CD4-positive, CD25-positive, alpha-beta regulatory T cell (primary cell): ENCODE results near the gene PTGFRN. TPM values are rescaled to one million over a fixed set of nuclear protein-coding genes. Genes with fewer than 3 reads are reported as not detected.
A peak's percentile ranks its signal among the peaks of the same experiment; 100 is the strongest.

ENCODE experiments used
- ATAC-seq, 2 donors: fragments of 150-1000 bp; cut with Tn5 transposase; one replicate each; pipeline ENCODE4 v1.10.0; 2021; ENCODE audit warnings: low read depth in 2 of 2, moderate number of reproducible peaks in 2 of 2, moderate library complexity in 1 of 2
- DNase-seq, 3 donors: peaks; one replicate each; pipeline versions ENCODE4 v3.0.0 to v3.0.0-alpha.2; 2012 to 2022; ENCODE audit warnings: mixed read lengths in 1 of 3
- H3K27ac ChIP-seq: one replicate; pipeline ENCODE4 v1.7.0; 2013; ENCODE audit warnings: mild to moderate bottlenecking, low read length; ENCODE audit not compliant: insufficient read depth, poor library complexity, severe bottlenecking
- H3K27me3 ChIP-seq: one replicate; pipeline ENCODE4 v1.7.0; 2013; ENCODE audit warnings: low read length; ENCODE audit not compliant: control insufficient read depth, insufficient read depth
- H3K36me3 ChIP-seq: one replicate; pipeline ENCODE4 v1.7.0; 2013; ENCODE audit warnings: mild to moderate bottlenecking, low read length, moderate library complexity; ENCODE audit not compliant: control insufficient read depth, insufficient read depth
- H3K4me1 ChIP-seq: 2 replicates; pipeline ENCODE4 v1.7.0; 2013; ENCODE audit warnings: mild to moderate bottlenecking, low read length; ENCODE audit not compliant: insufficient read depth, control insufficient read depth, poor library complexity, severe bottlenecking
- H3K4me3 ChIP-seq: one replicate; pipeline ENCODE4 v1.7.0; 2013; ENCODE audit warnings: low read depth, mild to moderate bottlenecking, low read length, moderate library complexity
- H3K9me3 ChIP-seq, 2 experiments: 1 replicate in 1 of 2; 2 replicates in 1 of 2; pipeline ENCODE4 v1.7.0; 2013; ENCODE audit warnings: low read length in 2 of 2, mild to moderate bottlenecking in 1 of 2, moderate library complexity in 1 of 2; ENCODE audit not compliant: control insufficient read depth in 2 of 2
- H3K27ac Mint-ChIP-seq, 3 donors: one replicate each; pipeline ENCODE4 v1.8.0; 2020 to 2022; ENCODE audit warnings: mild to moderate bottlenecking in 3 of 3, mixed read lengths in 3 of 3, moderate library complexity in 2 of 3
- H3K27me3 Mint-ChIP-seq: one replicate; pipeline ENCODE4 v1.8.0; 2022; ENCODE audit warnings: mild to moderate bottlenecking, mixed read lengths
- H3K36me3 Mint-ChIP-seq: one replicate; pipeline ENCODE4 v1.8.0; 2020; ENCODE audit warnings: mixed read lengths
- H3K4me1 Mint-ChIP-seq, 4 donors: one replicate each; pipeline ENCODE4 v1.8.0; 2020 to 2022; ENCODE audit warnings: mixed read lengths in 4 of 4, mild to moderate bottlenecking in 1 of 4
- H3K4me3 Mint-ChIP-seq, 4 donors: one replicate each; pipeline ENCODE4 v1.8.0; 2020 to 2022; ENCODE audit warnings: mild to moderate bottlenecking in 4 of 4, mixed read lengths in 4 of 4, moderate library complexity in 3 of 4
- H3K9me3 Mint-ChIP-seq, 7 donors: one replicate each; pipeline ENCODE4 v1.8.0; 2020 to 2022; ENCODE audit warnings: mixed read lengths in 7 of 7, mild to moderate bottlenecking in 3 of 7, moderate library complexity in 2 of 7
- polyA plus RNA-seq, 4 donors: library from polyadenylated mRNA; unstranded; fragments of 300-500 nt; fragmentation: Illumina TruSeq; gene quantifications; one replicate each; pipeline ENCODE4 v1.2.3, GENCODE V29; 2021
- total RNA-seq: library from RNA; stranded (reverse); gene quantifications from one replicate; pipeline ENCODE4 v1.2.3, GENCODE V29; 2022

PTGFRN gene
- total and polyA plus RNA-seq, 5 donors from 2014 or later, result 0.02 to 0.17 (median 0.10) TPM; not detected in 2

DNA sequence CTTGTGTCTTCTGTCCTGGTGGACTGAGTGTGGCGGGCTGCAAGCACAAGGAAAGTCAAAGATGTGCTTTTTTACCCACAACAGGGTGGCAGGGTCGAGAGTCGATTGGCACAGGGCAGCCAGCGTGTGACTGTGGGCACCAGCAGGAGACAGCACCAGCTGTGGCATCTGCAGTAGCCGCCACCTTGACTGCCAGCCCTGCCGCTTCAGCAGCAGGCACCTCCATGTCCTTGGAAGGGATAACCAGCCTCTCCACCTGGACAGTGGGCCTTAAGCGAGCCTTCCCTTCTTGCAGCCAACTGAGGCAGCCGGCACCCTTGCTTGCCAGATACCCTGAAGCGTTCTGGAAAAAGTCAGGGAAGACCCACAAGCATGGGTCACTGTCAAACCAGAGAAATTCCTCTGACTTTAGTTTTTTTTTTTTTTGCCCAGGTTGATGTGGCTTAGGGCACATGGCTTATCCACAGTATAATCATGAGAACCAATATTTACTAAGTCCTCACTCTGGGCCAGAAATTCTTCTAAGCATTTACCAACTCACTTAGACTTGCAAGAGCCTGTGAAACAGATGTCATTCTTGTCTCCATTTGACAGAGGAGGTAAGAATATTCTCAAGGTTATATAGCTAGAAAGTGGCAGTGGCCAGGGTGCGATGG lies 30.1 kb upstream of the PTGFRN start:
- no peak overlapping the region for H3K4me3 ChIP-seq
- no peak overlapping the region for H3K27ac Mint-ChIP-seq
- H3K9me3 Mint-ChIP-seq, result no peaks in the 10 kb centered on the region
- H3K4me1 ChIP-seq, result peaks cover 31% of the 10 kb centered on the region
- no peaks in the 10 kb centered on the region for H3K9me3 ChIP-seq
- H3K4me1 Mint-ChIP-seq, result peaks cover 4 to 20% (median 6%) of the 10 kb centered on the region in 4 donors
- no peaks in the 10 kb centered on the region for H3K27me3 Mint-ChIP-seq
- no peaks in the 10 kb centered on the region for H3K27me3 ChIP-seq
- H3K4me3 Mint-ChIP-seq, result no peak overlapping the region
- H3K36me3 ChIP-seq, result no peaks in the 10 kb centered on the region
- H3K27ac ChIP-seq, result no peak overlapping the region
- DNase-seq, result no peak
- no peak for ATAC-seq
- no peaks in the 10 kb centered on the region for H3K36me3 Mint-ChIP-seq

DNA sequence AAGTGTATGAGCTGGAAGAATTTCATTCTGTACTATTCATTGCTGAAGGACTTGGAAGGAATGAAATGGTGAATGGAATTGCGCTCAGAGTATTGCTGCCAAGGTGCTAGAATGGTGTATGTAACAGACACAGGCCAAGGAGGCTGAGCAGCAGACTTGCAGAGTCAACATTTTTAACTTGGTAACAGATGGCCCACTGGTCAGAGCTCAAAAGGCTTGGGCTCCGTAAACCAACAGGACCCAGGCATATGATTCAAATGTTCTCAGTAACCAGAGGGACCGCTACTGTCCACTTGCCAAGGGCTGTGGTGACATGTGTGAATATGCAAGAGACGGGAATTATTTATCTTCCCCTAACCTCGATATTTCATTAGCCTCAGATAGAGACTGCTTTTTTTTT lies 28.8 kb upstream of the PTGFRN start:
- no peaks in the 10 kb centered on the region for H3K36me3 ChIP-seq

DNA sequence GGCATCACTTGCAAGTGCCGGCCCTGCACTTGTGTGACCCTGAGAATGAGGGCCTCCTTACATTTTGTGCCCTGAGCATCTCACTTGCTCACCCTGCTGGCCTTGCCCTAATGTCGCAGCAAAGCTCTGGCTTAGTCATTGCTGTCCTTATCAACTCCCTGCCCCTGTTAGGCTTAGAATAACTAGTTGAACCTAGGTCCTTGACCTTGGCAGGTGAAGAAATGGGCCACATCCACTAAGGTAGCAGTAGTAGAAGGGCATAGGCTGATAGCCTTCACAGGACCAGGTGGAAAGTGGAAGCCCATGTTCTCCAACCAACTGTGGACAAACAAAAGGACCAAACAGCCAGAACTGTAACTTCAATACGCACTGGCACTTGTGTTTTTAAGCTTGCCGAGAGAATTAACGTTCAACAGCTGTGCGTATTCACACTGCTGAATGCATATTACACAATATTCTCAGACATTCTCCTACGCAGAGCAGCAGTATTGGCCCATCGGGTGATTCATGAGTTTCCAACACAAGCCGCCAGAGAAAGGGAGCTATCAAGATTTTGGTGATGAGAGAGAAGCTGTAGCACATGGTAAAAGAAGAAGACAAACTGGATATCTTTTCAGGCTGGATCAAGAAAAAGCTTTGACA lies 27.7 kb upstream of the PTGFRN start:
- Mint-ChIP-seq H3K9me3 (no peaks in the 10 kb centered on the region), H3K27me3 (no peaks in the 10 kb centered on the region), H3K36me3 (no peaks in the 10 kb centered on the region), H3K27ac (peak overlapping the region in 2 of 3 donors; percentile 3 to 25), H3K4me3 (no peak overlapping the region), H3K4me1 (peaks cover 0 to 5% (median 3%) of the 10 kb centered on the region in 4 donors)
- peak in 2 of 3 donors; percentile 16 to 61 for DNase-seq
- no peaks in the 10 kb centered on the region for H3K36me3 ChIP-seq
- peaks cover 20% of the 10 kb centered on the region for H3K4me1 ChIP-seq
- no peak overlapping the region for H3K4me3 ChIP-seq
- no peak overlapping the region for H3K27ac ChIP-seq
- no peaks in the 10 kb centered on the region for H3K27me3 ChIP-seq
- ATAC-seq, result peak in 1 of 2 donors; percentile 33
- H3K9me3 ChIP-seq, result no peaks in the 10 kb centered on the region

More for the DNA sequence above, 28.8 kb upstream of the PTGFRN start:
- no peak overlapping the region for H3K4me3 ChIP-seq
- H3K9me3 ChIP-seq, result no peaks in the 10 kb centered on the region
- ATAC-seq (no peak), DNase-seq (no peak)
- no peaks in the 10 kb centered on the region for H3K36me3 Mint-ChIP-seq
- H3K4me1 ChIP-seq, result peaks cover 22% of the 10 kb centered on the region
- no peak overlapping the region for H3K4me3 Mint-ChIP-seq
- no peaks in the 10 kb centered on the region for H3K9me3 Mint-ChIP-seq
- peaks cover 0 to 9% (median 5%) of the 10 kb centered on the region in 4 donors for H3K4me1 Mint-ChIP-seq
- no peak overlapping the region for H3K27ac ChIP-seq
- no peaks in the 10 kb centered on the region for H3K27me3 Mint-ChIP-seq
- H3K27me3 ChIP-seq, result no peaks in the 10 kb centered on the region
- peak overlapping the region in 1 of 3 donors; percentile 3 for H3K27ac Mint-ChIP-seq

GRCh38 chr1:116882866-116883265 lies 26.9 kb upstream of the PTGFRN start:
- ATAC-seq, result no peak
- Histone ChIP-seq H3K4me1 (peaks cover 11% of the 10 kb centered on the region), H3K27ac (no peak overlapping the region), H3K27me3 (no peaks in the 10 kb centered on the region), H3K9me3 (no peaks in the 10 kb centered on the region), H3K36me3 (no peaks in the 10 kb centered on the region), H3K4me3 (no peak overlapping the region)
- no peak for DNase-seq
- Mint-ChIP-seq H3K27me3 (no peaks in the 10 kb centered on the region), H3K27ac (no peak overlapping the region), H3K9me3 (no peaks in the 10 kb centered on the region), H3K4me3 (no peak overlapping the region), H3K36me3 (no peaks in the 10 kb centered on the region), H3K4me1 (peaks cover 0 to 5% (median 3%) of the 10 kb centered on the region in 4 donors)

- H3K9me3 ChIP-seq, result no peaks in the 10 kb centered on the region
- H3K27me3 ChIP-seq, result no peaks in the 10 kb centered on the region
- DNase-seq (no peak), ATAC-seq (no peak)
- H3K4me3 Mint-ChIP-seq, result no peak overlapping the region
- H3K36me3 ChIP-seq, result no peaks in the 10 kb centered on the region
- no peak overlapping the region for H3K27ac Mint-ChIP-seq
- no peaks in the 10 kb centered on the region for H3K36me3 Mint-ChIP-seq
- no peak overlapping the region for H3K27ac ChIP-seq
- no peak overlapping the region for H3K4me3 ChIP-seq
- peaks cover 0 to 2% (median 0%) of the 10 kb centered on the region in 7 donors for H3K9me3 Mint-ChIP-seq
- no peaks in the 10 kb centered on the region for H3K4me1 ChIP-seq
- H3K4me1 Mint-ChIP-seq, result peaks cover 0 to 5% (median 0%) of the 10 kb centered on the region in 4 donors
- H3K27me3 Mint-ChIP-seq, result no peaks in the 10 kb centered on the region
Measured at GRCh38 chr1:116886291-116886878, 23.3 kb upstream of the PTGFRN start.

DNA sequence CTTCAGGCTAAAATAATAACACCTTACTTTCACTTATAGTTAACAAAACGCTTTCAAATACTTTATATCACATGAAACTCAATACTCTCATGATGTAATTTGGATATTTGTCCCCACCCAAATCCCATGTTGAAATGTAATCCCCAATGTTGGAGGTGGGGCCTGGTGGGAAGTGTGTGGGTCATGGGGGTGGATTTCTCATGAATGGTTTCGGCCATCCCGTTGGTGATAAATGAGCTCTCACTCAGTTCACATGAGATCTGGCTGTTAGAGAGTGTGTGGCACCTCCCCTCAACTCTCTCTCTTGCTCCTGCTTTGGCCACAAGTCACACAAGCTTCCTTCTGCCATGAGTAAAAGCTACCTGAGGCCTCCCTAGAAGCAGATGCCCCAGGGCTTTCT lies 22.5 kb upstream of the PTGFRN start:
- no peaks in the 10 kb centered on the region for H3K27me3 Mint-ChIP-seq
- no peak overlapping the region for H3K27ac Mint-ChIP-seq

DNA sequence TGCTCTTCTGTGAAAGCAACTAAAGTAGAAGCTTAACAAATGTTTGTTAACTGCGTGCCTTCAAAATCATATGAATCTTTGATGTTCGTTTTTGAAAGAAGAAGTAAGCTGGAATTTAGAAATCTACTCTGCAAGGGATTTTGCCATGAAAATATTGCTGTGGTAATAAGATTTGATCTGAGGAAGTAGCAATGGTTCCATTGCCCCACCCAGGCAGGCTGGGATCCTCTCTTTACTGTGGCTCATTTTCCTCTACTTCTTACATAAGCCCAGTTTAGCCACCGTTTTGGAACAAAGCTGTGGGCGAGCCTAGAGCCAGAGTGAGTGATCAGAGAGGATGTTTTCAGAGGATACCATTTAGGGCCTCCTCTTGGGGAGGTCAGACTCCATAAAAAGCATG lies 20.3 kb upstream of the PTGFRN start:
- H3K27ac ChIP-seq, result no peak overlapping the region
- H3K4me1 ChIP-seq, result no peaks in the 10 kb centered on the region
- H3K36me3 Mint-ChIP-seq, result no peaks in the 10 kb centered on the region
- H3K27ac Mint-ChIP-seq, result peak overlapping the region in 1 of 3 donors; percentile 47
- H3K9me3 ChIP-seq, result peaks cover 6% of the 10 kb centered on the region in 2 experiments
- ATAC-seq (no peak), DNase-seq (no peak)
- no peaks in the 10 kb centered on the region for H3K4me1 Mint-ChIP-seq
- H3K9me3 Mint-ChIP-seq, result peaks cover 0 to 5% (median 0%) of the 10 kb centered on the region in 7 donors
- H3K27me3 Mint-ChIP-seq, result peaks cover 4% of the 10 kb centered on the region
- H3K36me3 ChIP-seq, result no peaks in the 10 kb centered on the region
- H3K4me3 ChIP-seq, result no peak overlapping the region
- H3K27me3 ChIP-seq, result peaks cover 2% of the 10 kb centered on the region
- H3K4me3 Mint-ChIP-seq, result no peak overlapping the region

More for the DNA sequence above, 22.5 kb upstream of the PTGFRN start:
- Histone ChIP-seq H3K4me3 (no peak overlapping the region), H3K27ac (no peak overlapping the region), H3K36me3 (no peaks in the 10 kb centered on the region), H3K27me3 (no peaks in the 10 kb centered on the region), H3K9me3 (no peaks in the 10 kb centered on the region), H3K4me1 (no peaks in the 10 kb centered on the region)
- no peaks in the 10 kb centered on the region for H3K36me3 Mint-ChIP-seq
- no peaks in the 10 kb centered on the region for H3K4me1 Mint-ChIP-seq
- no peak overlapping the region for H3K4me3 Mint-ChIP-seq
- H3K9me3 Mint-ChIP-seq, result peaks cover 0 to 2% (median 0%) of the 10 kb centered on the region in 7 donors
- DNase-seq (no peak), ATAC-seq (no peak)
